GM21515 (cell line): ENCODE results near the gene ARHGAP6.
"Not testable (repeated sequence)": the region's sequence is repeated elsewhere in the genome, so short reads cannot be mapped to it uniquely, and the experiment has no call there.

Source experiments
- ATAC-seq: cut with Tn5 transposase; IDR thresholded peaks from one replicate; pipeline ENCODE4 v1.9.1; 2021; ENCODE audit not compliant: unreplicated experiment

Gene ARHGAP6

DNA sequence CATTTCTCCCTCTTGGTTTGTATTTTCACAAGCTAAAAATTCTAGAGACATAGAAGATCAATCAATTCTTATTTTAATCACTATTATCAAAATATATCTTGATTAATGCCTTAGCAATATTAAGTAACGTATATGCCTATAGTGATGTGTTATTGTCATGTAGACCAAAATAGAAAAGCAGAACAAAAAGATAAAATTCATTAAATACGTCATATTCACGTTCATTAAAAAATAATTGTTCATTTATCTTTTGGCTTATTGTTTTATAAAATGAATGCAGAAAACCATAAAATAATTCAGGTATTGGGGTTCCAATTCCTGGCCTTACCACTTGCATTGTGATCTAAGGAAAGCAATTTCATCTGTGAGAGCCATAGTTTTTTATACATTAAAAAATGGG lies 300.3 kb downstream of the ARHGAP6 start:
- no peak for ATAC-seq

DNA sequence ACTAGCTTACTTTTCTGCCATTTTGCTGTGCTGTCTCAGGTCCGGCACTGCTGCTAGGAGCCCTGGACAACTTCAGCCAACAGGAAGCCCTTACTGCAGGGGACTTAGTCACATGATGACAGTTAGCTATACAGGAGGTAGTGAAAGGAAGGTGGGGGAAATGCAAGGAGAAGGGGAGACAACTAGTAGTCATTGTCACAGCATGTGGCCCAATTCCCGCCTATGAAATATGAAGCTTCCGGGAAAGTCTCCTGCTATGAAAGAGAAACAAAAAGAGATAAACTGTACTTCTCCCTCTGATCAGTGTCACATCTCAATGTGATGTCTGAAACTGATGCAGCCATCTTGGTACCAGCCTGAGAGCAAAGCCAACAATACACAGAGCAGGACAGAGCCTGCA lies 300.9 kb downstream of the ARHGAP6 start:
- no peak for ATAC-seq

DNA sequence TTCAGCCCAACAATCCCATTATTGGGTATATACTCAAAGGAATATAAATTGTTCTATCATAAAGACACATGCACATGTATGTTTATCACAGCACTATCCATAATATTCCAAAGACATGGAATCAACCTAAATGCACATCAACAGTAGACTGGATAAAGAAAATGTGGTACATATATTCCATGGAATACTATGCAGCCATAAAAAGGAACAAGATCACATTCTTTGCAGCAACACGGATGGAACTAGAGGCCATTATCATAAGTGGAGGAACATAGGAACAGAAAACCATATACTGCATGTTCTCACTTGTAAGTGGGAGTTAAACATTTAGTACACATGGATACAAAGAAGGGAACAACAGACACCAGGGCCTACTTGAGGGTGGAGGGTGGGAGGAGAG lies 301.9 kb downstream of the ARHGAP6 start:
- ATAC-seq = not testable (repeated sequence)

DNA sequence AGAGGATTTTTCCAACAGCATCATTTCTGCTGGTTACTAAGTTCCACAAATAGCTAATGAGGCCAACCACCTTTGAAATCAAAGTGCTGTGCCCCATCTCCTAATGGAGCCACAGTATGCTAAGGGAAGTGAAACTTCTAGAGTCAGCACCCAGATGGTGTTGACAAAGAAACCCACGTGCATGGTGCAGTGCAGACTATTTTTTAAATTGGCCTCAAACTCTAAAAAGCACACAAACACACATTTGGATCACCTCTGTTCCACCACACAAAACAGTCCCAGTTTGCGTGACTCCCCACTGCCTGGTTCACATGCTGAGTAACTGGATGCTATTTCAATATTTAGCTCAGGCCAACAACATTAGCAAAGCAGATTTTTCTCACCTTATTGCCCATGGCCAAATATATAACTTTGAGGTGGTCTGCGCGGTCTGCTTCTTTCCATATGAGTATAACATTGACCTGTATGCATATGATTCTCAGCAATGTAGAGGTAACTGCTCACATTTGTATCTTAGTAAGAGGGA lies 302.6 kb downstream of the ARHGAP6 start:
- peak; percentile 99 for ATAC-seq

DNA sequence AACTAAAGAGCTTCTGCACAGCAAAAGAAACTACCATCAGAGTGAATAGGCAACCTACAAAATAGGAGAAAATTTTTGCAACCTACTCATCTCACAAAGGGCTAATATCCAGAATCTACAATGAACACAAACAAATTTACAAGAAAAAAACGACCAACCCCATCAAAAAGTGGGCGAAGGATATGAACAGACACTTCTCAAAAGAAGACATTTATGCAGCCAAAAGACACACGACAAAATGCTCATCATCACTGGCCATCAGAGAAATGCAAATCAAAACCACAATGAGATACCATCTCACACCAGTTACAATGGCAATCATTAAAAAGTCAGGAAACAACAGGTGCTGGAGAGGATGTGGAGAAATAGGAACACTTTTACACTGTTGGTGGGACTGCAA lies 304.1 kb downstream of the ARHGAP6 start:
- not testable (repeated sequence) for ATAC-seq

DNA sequence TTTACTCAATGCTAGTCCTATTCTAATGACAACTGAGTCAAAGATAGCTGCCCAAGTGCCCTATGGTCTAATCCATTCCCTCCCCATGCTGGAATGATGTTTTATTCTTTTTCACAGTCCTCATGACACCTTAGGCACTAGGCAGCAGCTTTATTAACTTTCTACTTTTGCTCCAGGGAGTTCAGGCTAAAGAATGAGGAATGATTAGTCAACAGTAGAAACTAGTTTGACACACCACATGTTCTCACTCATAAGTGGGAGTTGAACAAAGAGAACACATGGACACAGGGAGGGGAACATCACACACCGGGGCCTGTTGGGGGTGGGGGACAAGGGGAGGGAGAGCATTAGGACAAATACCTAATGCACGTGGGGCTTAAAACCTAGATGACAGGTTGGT lies 309.8 kb downstream of the ARHGAP6 start:
- not testable (repeated sequence) for ATAC-seq

DNA sequence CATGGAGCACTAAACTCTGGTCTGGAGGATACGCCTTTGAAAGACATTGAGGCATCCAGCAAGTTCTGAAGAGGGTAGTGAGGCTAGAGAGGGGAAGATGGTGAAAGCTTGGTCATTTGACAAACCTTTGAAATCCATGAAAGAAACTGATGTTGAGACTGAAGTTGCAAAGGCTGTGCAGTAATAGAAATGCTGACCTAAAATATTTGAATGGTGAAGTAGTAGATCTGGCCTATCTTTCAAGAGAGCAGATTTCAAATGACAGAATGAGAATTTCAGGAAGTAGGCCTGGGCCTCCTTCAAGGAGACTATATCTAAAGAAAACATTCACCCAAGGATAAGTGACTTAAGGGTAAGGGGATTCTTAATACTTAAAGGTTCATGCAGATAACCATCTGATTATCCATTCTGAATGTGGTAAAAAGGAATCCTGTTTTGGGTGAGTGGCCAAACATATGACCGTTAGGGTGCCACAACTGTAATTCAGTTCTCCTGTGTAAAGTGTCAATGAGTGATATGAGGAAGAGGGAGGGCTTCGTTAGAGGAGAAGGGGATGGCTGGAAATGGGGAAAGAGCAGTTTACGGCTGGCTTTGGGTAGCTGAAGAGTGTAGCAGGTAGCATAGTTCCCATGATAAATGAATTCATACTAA lies 310.3 kb downstream of the ARHGAP6 start:
- ATAC-seq = no peak

DNA sequence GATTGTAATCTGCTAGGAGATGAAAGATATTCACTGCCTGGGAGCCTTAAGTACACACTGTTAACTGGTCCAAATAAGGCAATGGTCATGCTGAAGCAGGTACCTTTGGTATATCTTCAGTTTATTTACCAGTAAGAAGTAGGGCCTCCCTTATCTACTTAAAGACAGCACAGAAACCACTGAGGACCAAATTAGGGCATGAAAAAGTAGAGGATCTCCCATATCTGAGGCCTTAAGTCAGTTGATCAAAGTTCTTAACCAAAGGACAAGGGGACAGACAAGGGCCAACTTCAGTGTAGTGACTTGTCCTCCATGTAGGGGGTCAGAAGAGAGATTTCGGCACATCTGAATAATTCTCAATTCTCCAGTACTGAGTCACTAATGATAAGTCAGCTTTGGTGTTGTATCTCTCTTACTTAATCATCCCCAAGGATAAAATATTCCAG lies 313.4 kb downstream of the ARHGAP6 start:
- ATAC-seq = no peak

DNA sequence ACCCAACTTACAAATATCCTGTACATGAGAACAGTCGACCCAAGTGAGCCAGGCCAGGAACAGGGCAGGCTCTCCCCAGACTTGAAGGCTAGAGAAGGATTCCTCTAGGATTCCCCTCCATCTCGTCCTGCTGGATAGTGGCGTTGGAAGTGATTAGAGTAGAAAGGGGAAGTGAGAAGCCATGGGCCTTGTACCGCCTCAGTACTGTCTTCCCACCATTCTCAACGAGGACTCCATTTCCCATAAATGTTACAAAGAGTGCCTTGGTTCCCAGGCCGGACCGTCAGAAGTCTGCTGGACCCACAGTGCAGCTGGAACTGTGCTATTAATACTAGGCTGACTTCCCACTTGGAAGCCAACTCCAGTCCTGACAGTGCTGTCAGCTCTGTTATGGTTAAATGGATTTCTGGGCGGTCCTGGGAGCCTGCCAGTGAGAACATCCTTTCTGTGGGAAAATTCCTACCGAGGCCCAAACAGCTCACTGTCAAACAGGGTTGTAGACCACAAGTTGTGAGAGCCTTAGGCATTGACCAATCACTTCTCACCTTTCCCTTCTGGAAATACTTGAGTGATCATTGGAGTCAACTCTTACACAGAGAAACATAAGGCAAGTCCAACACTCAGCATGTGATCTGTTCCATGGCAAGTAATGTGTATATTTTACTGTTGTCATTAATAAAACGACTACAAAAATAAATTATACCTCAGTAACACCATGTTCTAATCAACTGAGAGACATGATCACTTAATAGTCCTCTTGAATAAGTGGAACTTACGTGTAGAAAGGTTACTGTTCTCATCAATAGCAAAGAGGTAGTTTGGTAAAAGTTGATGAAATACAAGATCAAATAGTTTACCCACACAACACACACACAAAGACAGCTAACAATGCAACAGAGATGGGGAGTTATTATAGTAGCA lies 314.1 kb downstream of the ARHGAP6 start:
- peak; percentile 64 for ATAC-seq

DNA sequence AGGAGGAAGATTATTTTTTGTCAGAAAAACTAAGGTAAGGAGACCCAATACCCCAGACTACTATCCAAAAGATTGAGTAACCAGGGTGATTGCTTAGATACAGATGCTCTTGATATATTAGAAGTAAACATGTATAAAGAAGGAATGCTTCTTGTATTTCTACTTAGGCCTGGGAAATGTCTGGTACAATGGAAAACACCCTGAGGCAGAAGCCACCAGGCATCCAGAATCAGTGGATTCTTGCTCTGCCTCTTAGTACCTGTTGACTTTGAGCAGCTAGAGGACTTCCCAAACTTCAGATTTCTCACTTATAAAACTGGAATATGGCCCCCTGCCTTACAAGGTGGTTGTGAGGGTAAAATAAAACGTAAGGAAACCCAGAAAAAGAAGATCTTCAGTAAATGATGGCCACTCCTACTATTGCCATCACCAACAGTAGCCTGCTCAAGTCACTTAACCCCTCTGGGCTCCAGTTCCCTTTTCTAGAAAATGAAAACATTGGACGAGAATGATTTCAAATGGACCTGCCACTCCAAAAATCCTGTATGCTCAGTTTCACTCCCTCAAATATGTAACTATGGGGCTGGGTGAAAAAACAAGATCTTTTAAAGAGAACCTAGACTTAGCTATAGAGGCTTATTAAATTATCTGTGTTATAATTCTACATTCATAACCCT lies 315.9 kb downstream of the ARHGAP6 start:
- no peak for ATAC-seq

DNA sequence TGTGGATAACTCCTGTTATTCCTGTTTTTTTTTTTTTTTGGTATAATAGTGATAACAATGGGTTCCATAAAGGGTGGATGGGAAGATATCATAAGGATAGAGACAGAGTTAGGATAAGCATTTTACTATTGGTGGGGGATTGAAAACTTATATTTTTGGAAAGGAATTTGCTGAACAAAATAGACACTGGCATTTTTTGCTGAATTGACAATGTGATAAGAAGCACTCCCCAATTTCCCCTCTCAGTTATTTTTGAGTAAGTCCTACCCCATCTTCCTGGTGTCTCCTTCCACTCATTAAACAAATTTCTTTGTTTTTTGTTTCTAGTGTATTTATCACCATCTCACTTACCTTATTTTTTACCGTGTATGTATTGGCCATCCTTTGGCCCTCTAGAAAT lies 316.7 kb downstream of the ARHGAP6 start:
- ATAC-seq = no peak

DNA sequence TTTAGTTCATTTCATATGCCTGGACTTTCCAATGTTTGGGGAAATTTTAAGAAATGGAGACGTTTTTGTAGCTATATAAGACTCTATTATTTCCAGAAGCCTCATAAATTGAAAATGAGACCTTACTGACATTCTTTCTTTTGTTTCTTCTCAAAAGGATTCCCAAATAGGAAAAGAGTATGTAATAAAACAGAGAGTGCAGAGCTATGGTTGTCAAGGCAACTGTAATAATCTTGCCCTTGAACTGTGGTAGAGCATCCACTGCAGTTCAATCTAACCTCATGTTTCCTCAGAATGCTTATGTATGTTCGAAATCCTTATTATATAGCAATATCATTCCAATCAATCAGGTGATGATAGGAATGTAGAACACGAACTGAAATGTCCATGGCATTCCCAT lies 318.4 kb downstream of the ARHGAP6 start:
- ATAC-seq = no peak

DNA sequence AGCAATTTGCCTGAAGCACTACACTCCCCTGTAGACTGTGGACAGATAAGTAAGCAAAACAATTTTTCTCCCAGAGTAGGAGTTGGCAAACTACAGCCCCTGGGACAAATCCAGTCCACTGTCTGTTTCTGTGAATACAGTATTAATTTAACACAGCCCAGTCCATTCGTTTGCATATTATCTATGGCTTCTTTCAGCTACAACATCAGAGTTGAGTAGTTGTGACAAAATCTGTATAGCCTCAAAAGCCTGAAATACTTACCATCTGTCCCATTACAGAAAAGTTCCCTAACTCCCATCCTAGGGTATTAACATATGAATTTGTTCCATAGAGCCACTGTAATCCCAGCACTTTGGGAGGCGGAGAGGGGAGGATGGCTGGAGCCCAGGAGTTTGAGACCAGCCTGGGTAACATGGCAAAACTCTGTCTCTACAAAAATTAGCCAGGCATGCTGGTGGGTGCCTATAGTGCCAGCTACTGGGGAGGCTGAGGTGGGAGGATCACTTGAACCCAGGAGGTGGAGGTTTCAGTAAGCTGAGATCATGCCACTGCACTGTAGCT lies 319.5 kb downstream of the ARHGAP6 start:
- no peak for ATAC-seq

DNA sequence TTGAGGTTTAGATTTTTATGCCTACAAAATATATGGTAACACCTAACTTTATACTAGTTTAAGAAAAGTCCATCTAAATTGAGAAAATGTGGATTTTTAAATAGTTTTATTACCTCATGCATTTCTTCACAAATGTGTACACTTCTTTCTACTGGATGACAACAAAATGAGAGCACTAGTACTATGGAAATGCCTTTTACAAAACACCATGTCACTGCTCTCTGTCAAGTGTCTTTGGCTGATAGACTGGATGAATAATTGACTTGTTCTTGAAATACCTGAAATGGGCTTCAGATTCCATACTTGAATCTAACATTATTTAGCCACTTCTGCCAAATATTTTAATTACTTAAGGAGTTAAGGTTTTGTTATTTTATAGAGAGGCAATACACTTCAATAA lies 323.0 kb downstream of the ARHGAP6 start:
- ATAC-seq = no peak

DNA sequence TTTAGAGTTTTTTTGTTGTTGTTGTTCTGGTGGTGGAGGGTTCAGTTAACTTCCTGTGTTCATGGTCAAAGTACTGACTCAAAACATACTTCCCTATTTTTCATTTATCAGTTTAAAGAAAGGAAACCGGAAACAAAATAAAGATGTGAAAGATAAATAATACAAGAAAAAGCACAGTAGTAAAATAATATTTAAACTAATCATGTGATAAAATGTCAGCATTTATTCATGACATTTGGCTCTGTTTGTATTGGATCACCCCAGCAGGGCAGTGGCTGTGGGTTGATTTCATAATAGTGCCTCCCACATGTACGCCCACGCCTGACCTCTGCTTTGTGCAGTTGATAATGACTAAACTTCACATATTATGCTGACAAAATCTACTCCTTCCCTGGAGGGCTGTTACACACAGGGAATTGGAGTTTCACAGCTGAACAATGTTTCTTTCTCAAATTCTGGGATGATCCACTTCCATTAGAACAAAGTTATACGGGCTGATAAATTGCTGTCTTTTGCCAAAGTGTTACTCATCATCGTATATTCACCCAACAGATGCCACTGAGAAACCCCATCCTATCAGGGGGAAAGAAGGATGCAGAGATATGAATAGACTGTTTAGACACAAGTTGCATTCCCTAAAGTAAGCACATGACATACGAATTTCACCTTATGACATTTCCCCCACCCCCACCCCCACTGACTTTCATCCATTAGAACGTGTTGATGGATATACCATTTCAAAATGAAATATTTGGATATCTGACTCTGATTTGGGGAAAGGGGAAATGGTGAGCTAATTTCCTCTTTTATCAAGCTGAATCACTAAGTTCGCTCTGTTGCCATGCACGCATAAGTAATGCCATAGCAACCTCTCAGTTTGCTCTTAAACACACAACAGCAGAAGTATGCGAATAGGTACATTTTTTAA lies 324.2 kb downstream of the ARHGAP6 start:
- peak; percentile 96 for ATAC-seq

DNA sequence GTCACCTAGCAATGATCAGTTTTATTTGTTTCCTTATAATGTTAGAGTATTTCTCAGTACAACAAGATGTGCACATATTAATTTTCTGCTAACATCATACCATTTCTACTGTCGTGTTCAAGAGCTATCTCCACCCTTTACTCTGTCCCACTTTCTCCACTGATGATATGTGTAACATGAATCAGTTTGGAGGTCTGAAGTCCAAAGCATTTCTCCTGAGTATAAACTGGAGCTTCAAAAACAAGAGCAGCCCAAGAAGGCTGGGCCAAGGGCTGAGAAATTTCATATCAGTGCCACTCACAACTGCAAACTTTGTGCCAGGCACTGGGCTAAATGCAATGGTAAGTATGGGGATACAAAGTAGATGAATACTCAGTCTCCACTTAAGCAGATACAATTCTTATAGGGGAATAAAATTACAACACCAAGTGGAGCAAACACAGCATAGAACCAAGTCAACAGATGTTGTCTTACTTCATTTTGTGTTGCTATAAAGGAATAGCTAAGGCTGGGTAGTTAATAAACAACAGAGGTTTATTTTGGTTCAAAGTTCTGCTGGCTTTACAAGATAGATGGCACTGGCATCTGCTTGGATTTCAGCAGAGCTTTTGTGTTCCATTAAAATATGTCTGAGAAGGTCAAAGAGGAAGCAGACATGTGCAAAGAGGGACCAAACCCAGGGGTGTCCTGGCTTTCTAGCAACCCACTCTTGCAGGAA lies 328.3 kb downstream of the ARHGAP6 start:
- no peak for ATAC-seq

DNA sequence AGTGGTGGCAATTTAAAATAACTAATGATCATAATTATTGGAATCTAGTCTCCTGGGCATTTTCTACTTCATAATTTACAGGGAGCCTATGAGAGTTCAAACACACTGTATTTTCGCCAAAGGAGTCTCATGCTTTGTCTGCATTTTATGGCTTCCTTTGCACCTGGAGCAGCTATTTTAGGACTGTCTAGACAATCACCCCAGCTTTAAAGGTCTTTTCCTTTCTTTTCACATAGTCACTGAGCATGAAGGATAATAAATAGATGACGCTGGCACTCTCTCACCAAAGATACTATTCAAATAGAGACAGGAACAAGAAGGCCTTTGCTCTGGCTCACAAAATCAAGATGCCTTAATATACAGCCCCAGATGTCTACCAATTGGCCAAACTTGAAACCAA lies 329.5 kb downstream of the ARHGAP6 start:
- ATAC-seq = no peak

DNA sequence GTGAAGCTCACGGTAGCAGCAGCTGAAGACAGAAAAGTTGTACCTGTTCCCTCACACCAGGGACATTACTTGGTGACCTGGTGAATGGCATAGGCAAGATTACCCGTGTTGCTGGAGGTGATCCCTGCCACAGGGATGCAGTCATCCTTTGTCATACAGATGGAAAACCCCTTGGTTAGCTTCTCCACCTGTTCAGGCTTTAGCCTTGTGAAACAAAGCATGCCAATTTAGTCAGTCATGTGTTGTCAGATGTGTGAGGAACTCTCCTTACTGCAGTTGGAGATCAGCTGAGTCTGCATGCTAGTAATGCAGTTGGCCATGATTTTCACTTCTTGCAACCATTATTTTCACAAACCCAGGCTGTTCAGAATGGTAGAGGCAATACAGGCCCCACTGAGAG lies 331.6 kb downstream of the ARHGAP6 start:
- ATAC-seq = no peak

DNA sequence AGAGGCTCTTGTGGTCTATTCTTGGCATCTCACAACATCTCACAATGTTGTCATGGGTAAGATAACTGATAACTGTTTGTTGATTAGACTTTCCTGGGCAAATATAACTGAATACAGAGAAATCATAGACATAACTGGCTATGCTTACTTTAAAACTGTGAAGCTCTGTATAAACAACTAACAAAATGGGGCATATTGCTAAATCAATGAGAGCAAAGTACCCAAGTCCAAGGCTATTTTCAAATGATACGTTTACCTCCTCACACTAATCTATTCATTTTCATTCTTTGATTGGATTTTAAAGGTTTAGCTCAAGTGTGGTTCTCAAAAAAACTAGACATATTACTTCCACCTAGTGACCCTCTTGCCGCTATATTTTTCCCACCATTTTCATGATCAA lies 333.9 kb downstream of the ARHGAP6 start:
- no peak for ATAC-seq
